ENCODE measurements around the gene KLHL29.

DNA sequence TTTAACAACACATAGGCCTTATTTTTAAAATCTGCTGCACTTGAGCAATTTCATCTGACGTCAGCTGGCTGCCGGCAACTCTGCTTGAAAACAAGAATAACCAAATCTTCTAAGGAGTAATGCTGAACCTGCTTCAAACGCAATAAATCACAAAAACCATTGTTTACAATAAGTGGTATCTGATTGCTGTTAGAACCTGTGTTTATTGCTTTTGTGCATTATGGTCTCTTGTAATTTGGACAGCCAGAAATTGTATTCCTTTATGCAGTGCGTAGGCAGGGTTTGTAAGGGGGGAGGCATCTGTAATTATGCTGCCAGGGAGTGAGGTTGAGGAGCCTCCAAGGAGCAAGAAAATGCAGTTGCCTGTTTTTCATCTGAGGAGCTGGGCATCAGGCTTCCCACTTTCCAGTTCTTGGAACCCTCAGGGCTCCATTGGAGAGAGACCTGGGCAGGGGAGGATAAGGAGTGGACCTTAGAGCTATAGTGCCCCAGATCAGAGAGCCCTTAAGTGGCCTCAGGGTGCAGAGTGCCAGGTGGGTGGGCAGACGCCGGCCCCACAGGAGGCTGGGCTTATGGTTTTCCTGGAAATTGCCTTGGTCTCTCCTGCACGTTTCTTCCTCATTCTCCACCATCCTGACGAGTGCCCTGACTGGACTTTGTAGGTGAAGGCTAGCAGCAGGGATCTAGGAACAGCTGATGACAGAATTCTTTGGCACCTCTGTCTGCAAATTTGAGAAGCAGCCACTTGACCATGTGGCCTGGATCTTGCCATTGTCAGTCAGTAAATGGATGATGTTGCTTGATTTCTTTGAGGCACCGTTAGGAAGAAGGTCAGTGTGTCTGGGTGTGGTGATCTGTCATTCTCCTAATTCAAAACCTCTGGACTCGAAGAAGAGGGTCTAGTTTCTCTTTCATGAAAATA lies 129.2 kb downstream of the KLHL29 start:
- TF ChIP-seq, protein P1, sequence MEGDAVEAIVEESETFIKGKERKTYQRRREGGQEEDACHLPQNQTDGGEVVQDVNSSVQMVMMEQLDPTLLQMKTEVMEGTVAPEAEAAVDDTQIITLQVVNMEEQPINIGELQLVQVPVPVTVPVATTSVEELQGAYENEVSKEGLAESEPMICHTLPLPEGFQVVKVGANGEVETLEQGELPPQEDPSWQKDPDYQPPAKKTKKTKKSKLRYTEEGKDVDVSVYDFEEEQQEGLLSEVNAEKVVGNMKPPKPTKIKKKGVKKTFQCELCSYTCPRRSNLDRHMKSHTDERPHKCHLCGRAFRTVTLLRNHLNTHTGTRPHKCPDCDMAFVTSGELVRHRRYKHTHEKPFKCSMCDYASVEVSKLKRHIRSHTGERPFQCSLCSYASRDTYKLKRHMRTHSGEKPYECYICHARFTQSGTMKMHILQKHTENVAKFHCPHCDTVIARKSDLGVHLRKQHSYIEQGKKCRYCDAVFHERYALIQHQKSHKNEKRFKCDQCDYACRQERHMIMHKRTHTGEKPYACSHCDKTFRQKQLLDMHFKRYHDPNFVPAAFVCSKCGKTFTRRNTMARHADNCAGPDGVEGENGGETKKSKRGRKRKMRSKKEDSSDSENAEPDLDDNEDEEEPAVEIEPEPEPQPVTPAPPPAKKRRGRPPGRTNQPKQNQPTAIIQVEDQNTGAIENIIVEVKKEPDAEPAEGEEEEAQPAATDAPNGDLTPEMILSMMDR (IDR thresholded peaks at IDR 0.05; ENCODE audit: low read depth, low read length, poor library complexity, severe bottlenecking): no peak
- TF ChIP-seq EZH2phosphoT487 (IDR thresholded peaks at IDR 0.05; ENCODE audit: borderline replicate concordance, low read length): no peak
